A673 (cell line): Measurements from ENCODE around the gene PJA2. TPM values are rescaled to one million over a fixed set of nuclear protein-coding genes. Genes with fewer than 3 reads are reported as not detected.
A peak's percentile ranks its signal among the peaks of the same experiment; 100 is the strongest.

ENCODE experiments used
- BruUV-seq: library from RNA; stranded (reverse); fragments of 400-500 nt; replicated peaks from 2 replicates; lab custom pipeline; 2021; lab: Mats Ljungman, UMichigan
- CTCF ChIA-PET: fragments of 300-600 bp; sonication (Branson Sonifier 250); formaldehyde crosslinking; loops from one replicate; lab custom pipeline; 2022; ENCODE audit warnings: antibody characterized with exemption; lab: Charles Lee
- POLR2A ChIA-PET: fragments of 300-600 bp; sonication (Branson Sonifier 250); formaldehyde crosslinking; loops from one replicate; lab custom pipeline; 2022; ENCODE audit warnings: antibody characterized with exemption; ENCODE audit not compliant: low non-redundant PET; lab: Charles Lee
- DNase-seq: peaks from one replicate; pipeline ENCODE4 v3.0.0-alpha.2; 2015; ENCODE audit warnings: low spot score
- H3K27ac ChIP-seq: fragments of 200-600 bp; sonication (generic); 2 replicates; pipeline ENCODE4 v1.5.1; 2016; ENCODE audit warnings: mixed run types, low read depth, mild to moderate bottlenecking, mixed read lengths, antibody characterized with exemption, low read length; ENCODE audit not compliant: poor library complexity, severe bottlenecking
- H3K27me3 ChIP-seq: fragments of 200-600 bp; sonication (generic); replicated peaks from 2 replicates; pipeline ENCODE4 v1.6.1; 2017; ENCODE audit warnings: mixed run types, low read depth, mild to moderate bottlenecking, mixed read lengths, antibody characterized with exemption, low read length; ENCODE audit not compliant: insufficient read depth, poor library complexity
- H3K36me3 ChIP-seq: fragments of 200-600 bp; sonication (generic); 2 replicates; pipeline ENCODE4 v1.6.1; 2016; ENCODE audit warnings: mixed run types, mild to moderate bottlenecking, mixed read lengths, antibody characterized with exemption, low read length; ENCODE audit not compliant: insufficient read depth, poor library complexity, severe bottlenecking
- H3K4me1 ChIP-seq: fragments of 200-600 bp; sonication (generic); 2 replicates; pipeline ENCODE4 v1.6.1; 2017; ENCODE audit warnings: mixed run types, mild to moderate bottlenecking, mixed read lengths, antibody characterized with exemption, low read length; ENCODE audit not compliant: insufficient read depth, poor library complexity, severe bottlenecking
- H3K4me3 ChIP-seq: fragments of 200-600 bp; sonication (generic); 2 replicates; pipeline ENCODE4 v1.5.1; 2016; ENCODE audit warnings: low read depth, mixed run types, mild to moderate bottlenecking, mixed read lengths, low read length; ENCODE audit not compliant: poor library complexity, severe bottlenecking
- H3K9me3 ChIP-seq: fragments of 200-600 bp; sonication (generic); 2 replicates; pipeline ENCODE4 v1.6.1; 2016; ENCODE audit warnings: mixed run types, low read depth, mild to moderate bottlenecking, mixed read lengths, antibody characterized with exemption, low read length; ENCODE audit not compliant: poor library complexity, severe bottlenecking
- EZH2 ChIP-seq: fragments of 200-600 bp; sonication (generic); IDR thresholded peaks from 2 replicates; pipeline ENCODE4 v1.6.1; 2017; ENCODE audit warnings: borderline replicate concordance, low read depth, mild to moderate bottlenecking, mixed read lengths, antibody characterized with exemption, low read length; ENCODE audit not compliant: poor library complexity, severe bottlenecking
- intact Hi-C: fragments of 100-400 bp; cut with micrococcal nuclease; formaldehyde crosslinking; loops from one replicate; pipeline ENCODE4 v1.10.0; 2022; ENCODE audit not compliant: unreplicated experiment
- total RNA-seq: library from RNA; stranded (reverse); gene quantifications from 2 replicates; pipeline ENCODE4 v1.2.3, GENCODE V29; 2021
- TF ChIP-seq, protein P1 (sequence below): fragments of 300-800, 200-600 bp; sonication (generic); conservative IDR thresholded peaks from 2 replicates; pipeline ENCODE4 v1.5.1; 2017; ENCODE audit warnings: low read depth, mild to moderate bottlenecking, antibody characterized with exemption, low read length, moderate library complexity, mixed read lengths

The PJA2 gene
- total RNA-seq, 1 experiment from 2014 or later, result 47.3 TPM

DNA sequence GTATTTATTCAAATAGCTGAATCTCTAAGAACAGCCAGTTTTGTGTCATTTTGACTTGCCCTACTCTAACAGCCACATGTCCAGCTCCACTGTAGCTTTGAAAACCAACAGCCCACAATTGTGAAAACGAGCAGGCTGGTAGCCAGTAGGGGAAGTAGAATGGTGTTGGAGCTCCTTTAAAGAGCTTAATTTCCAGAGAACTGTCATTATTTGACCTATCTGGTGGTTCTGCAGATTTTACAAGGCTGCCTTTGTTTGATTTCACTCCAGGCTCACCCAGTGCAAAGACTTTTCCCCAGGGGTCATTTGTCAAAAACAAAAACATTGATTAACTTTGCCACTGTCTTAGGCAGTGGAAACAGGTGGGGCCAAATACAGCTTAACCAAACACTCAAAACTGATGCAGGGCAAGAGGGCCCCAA is 3.2 kb upstream of the PJA2 start:
- Histone ChIP-seq H3K27ac (peak overlapping the region; percentile 43), H3K4me3 (no peak overlapping the region), H3K27me3 (no peaks in the 10 kb centered on the region), H3K4me1 (peaks cover 6% of the 10 kb centered on the region), H3K9me3 (peaks cover 9% of the 10 kb centered on the region), H3K36me3 (no peaks in the 10 kb centered on the region)
- ChIA-PET POLR2A (no interaction called here), CTCF (no interaction called here)
- no peak for DNase-seq
- TF ChIP-seq EZH2, result no peak
- TF ChIP-seq, protein P1, sequence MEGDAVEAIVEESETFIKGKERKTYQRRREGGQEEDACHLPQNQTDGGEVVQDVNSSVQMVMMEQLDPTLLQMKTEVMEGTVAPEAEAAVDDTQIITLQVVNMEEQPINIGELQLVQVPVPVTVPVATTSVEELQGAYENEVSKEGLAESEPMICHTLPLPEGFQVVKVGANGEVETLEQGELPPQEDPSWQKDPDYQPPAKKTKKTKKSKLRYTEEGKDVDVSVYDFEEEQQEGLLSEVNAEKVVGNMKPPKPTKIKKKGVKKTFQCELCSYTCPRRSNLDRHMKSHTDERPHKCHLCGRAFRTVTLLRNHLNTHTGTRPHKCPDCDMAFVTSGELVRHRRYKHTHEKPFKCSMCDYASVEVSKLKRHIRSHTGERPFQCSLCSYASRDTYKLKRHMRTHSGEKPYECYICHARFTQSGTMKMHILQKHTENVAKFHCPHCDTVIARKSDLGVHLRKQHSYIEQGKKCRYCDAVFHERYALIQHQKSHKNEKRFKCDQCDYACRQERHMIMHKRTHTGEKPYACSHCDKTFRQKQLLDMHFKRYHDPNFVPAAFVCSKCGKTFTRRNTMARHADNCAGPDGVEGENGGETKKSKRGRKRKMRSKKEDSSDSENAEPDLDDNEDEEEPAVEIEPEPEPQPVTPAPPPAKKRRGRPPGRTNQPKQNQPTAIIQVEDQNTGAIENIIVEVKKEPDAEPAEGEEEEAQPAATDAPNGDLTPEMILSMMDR, result no peak
- BruUV-seq, result no TSS peak
- intact Hi-C loops, result no loop called here

DNA sequence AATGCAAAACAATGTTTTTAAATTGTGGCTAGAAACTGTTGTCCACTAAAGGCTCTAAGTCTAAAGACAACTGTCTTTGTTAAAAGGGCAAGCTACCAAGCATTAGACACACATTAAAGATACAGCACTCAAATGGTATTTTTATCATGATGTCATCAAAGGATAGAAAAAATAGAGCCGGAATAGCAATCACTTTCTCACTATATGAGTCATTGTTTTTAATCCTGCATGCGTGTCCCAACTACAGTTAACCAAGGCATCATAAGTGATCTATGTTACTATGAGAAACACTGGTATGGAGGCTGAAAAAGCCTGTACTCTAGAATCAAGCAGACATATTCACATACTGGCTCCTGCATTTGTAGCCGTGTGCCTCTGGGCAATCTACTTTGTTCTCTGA is 1.9 kb upstream of the PJA2 start:
- Histone ChIP-seq H3K27ac (no peak overlapping the region), H3K27me3 (no peaks in the 10 kb centered on the region), H3K36me3 (no peaks in the 10 kb centered on the region), H3K4me3 (no peak overlapping the region), H3K4me1 (peaks cover 16% of the 10 kb centered on the region), H3K9me3 (peaks cover 9% of the 10 kb centered on the region)
- peak; percentile 50 for DNase-seq
- POLR2A ChIA-PET, result no interaction called here
- TF ChIP-seq EZH2, result no peak
- TF ChIP-seq, protein P1, result no peak
- CTCF ChIA-PET, result no interaction called here
- intact Hi-C loops, result loop anchor here (2.0 kb wide), 2 partner anchors 199 to 663 kb away; no protein-coding TSS in a partner anchor
- BruUV-seq, result no TSS peak

DNA sequence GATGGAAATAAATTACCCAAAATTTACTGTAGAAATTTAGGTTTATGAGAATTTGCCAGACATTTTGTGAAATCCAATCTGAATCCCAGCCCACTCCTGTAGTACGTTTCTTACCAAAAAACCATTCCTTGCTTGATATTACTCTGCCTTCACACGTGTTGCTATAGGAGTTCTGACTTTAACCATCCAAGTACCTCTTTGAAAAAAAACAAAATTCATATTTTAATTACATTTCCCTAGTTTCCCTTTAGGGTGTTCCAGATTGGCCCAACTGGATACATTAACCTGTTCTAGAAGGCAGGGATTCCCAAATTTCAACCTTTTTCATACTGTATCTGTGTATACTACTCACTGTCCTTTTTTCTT is 1.4 kb upstream of the PJA2 start:
- H3K27me3 ChIP-seq, result no peaks in the 10 kb centered on the region
- peaks cover 5% of the 10 kb centered on the region for H3K9me3 ChIP-seq
- peak overlapping the region; percentile 61 for H3K4me3 ChIP-seq
- ChIA-PET POLR2A (no interaction called here), CTCF (no interaction called here)
- H3K4me1 ChIP-seq, result peaks cover 16% of the 10 kb centered on the region
- BruUV-seq, result no TSS peak
- no peak for TF ChIP-seq EZH2
- TF ChIP-seq, protein P1, result no peak
- peak overlapping the region; percentile 93 for H3K27ac ChIP-seq
- intact Hi-C loops, result loop anchor here (2.0 kb wide), 2 partner anchors 200 to 662 kb away; no protein-coding TSS in a partner anchor
- H3K36me3 ChIP-seq, result no peaks in the 10 kb centered on the region
- no peak for DNase-seq
